Caco-2 (cell line): ENCODE data around the gene RING1. TPM values are rescaled to one million over a fixed set of nuclear protein-coding genes. Genes with fewer than 3 reads are reported as not detected.

Source experiments
- BruUV-seq: library from RNA; stranded (reverse); fragments of 400-500 nt; replicated peaks from 2 replicates; lab custom pipeline; 2021; lab: Mats Ljungman, UMichigan
- CTCF ChIA-PET: fragments of 300-600 bp; sonication (Branson Sonifier 250); formaldehyde crosslinking; loops from one replicate; lab custom pipeline; 2022; ENCODE audit warnings: antibody characterized with exemption; lab: Charles Lee
- POLR2A ChIA-PET: fragments of 300-600 bp; sonication (Branson Sonifier 250); formaldehyde crosslinking; loops from one replicate; lab custom pipeline; 2022; ENCODE audit warnings: antibody characterized with exemption; lab: Charles Lee
- DNase-seq, 2 experiments: peaks; one replicate each; pipeline versions ENCODE4 v3.0.0 to v3.0.0-alpha.2; 2020 to 2022
- H3K27me3 ChIP-seq: replicated peaks from 2 replicates; pipeline ENCODE4 v1.6.0; 2011; ENCODE audit warnings: low read length; ENCODE audit not compliant: control insufficient read depth, insufficient read depth
- H3K36me3 ChIP-seq: 2 replicates; pipeline ENCODE4 v1.5.1; 2011; ENCODE audit warnings: low read length; ENCODE audit not compliant: control insufficient read depth, insufficient read depth
- H3K4me1 ChIP-seq: fragments of 250-450 bp; sonication (Bioruptor Pico); 2 replicates; pipeline ENCODE4 v1.5.1; 2020; ENCODE audit warnings: mild to moderate bottlenecking
- H3K4me3 ChIP-seq: 2 replicates; pipeline ENCODE4 v1.5.1; 2011; ENCODE audit warnings: low read depth, mild to moderate bottlenecking, control low read depth, low read length
- H3K9me3 ChIP-seq: fragments of 250-450 bp; sonication (Bioruptor Pico); 2 replicates; pipeline ENCODE4 v1.5.1; 2020; ENCODE audit warnings: mild to moderate bottlenecking, moderate library complexity
- H3K27ac Mint-ChIP-seq: one replicate; pipeline ENCODE4 v1.8.0; 2022; ENCODE audit warnings: mixed read lengths; ENCODE audit not compliant: unreplicated experiment
- H3K27me3 Mint-ChIP-seq: one replicate; pipeline ENCODE4 v1.8.0; 2022; ENCODE audit warnings: mixed read lengths; ENCODE audit not compliant: insufficient read depth, unreplicated experiment
- H3K36me3 Mint-ChIP-seq: one replicate; pipeline ENCODE4 v1.8.0; 2022; ENCODE audit warnings: mild to moderate bottlenecking, mixed read lengths; ENCODE audit not compliant: insufficient read depth, unreplicated experiment
- H3K4me1 Mint-ChIP-seq: one replicate; pipeline ENCODE4 v1.8.0; 2022; ENCODE audit warnings: low read depth, mixed read lengths; ENCODE audit not compliant: unreplicated experiment
- H3K4me3 Mint-ChIP-seq: one replicate; pipeline ENCODE4 v1.8.0; 2022; ENCODE audit warnings: mild to moderate bottlenecking, moderate library complexity, mixed read lengths; ENCODE audit not compliant: unreplicated experiment
- H3K9me3 Mint-ChIP-seq: one replicate; pipeline ENCODE4 v1.8.0; 2022; ENCODE audit warnings: mixed read lengths; ENCODE audit not compliant: unreplicated experiment
- intact Hi-C: fragments of 100-400 bp; cut with micrococcal nuclease; formaldehyde crosslinking; loops from one replicate; pipeline ENCODE4 v1.10.0; 2022; ENCODE audit not compliant: unreplicated experiment
- total RNA-seq: library from RNA; stranded (reverse); gene quantifications from 2 replicates; pipeline ENCODE4 v1.2.3, GENCODE V29; 2022
- TF ChIP-seq, protein P1 (sequence below), 2 experiments: fragments of 200-600 bp in 1 of 2; IDR thresholded peaks; 1 replicate in 1 of 2; 2 replicates in 1 of 2; pipeline versions ENCODE4 v1.5.1 to v1.8.0; 2011 to 2022; ENCODE audit warnings: antibody characterized with exemption in 1 of 2, control low read depth in 1 of 2, inconsistent platforms in 1 of 2, low read depth in 1 of 2, low read length in 1 of 2, mild to moderate bottlenecking in 1 of 2, moderate library complexity in 1 of 2; ENCODE audit not compliant: insufficient read depth in 1 of 2, severe bottlenecking in 1 of 2, unreplicated experiment in 1 of 2

Gene RING1
- total RNA-seq, 1 experiment from 2014 or later = 32.0 TPM

DNA sequence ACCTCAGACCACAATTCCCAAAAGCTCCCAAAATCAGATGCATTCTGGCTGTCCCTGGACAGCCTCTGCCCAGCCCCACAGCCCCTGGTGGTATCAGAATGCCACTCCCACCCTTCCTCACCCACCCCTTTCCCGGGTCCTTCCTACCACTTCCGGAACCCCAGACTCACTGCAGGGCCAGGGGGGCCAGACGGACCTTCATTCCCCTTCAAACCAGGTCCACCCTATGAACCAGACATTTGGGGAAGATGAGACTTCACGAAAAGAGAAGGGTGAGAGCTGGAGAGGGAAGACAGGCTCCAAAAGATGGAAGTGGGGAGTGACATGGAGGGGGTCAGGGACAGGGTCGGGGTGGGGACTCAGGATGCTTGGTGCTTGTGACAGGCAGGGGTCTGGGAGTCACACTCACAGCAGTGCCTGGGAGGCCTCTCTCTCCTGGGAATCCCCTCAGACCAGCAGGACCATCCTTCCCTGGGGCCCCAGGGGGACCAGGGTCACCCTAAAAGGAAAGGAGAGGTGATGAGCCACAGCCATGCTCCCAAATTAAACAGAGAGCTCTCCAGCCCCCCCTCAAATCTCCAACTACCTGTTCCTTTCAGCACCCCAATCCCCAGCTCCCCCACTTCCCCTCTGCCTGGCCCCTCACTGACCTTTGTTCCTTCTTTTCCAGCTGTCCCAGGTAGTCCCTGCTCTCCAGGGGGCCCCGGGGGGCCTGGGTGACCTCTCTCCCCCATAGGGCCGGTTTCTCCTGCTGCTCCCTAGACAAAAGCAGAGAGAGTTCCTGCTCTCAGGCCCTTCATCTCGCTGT is 36.2 kb upstream of the RING1 start:
- CTCF ChIA-PET = interaction anchor here (0.5 to 1.5 kb wide), 11 partner anchors 8 to 239 kb away, joined by 3 to 6 read pairs (median 3); no protein-coding TSS in a partner anchor
- Mint-ChIP-seq H3K4me3 (no peak overlapping the region), H3K9me3 (no peaks in the 10 kb centered on the region), H3K36me3 (no peaks in the 10 kb centered on the region), H3K27me3 (peaks cover 17% of the 10 kb centered on the region), H3K4me1 (no peaks in the 10 kb centered on the region), H3K27ac (peak overlapping the region; percentile 30)
- POLR2A ChIA-PET = no interaction called here
- Histone ChIP-seq H3K4me1 (no peaks in the 10 kb centered on the region), H3K4me3 (no peak overlapping the region), H3K36me3 (no peaks in the 10 kb centered on the region), H3K9me3 (no peaks in the 10 kb centered on the region), H3K27me3 (no peaks in the 10 kb centered on the region)
- no TSS peak for BruUV-seq
- intact Hi-C loops = loop anchor here (1.0 kb wide), 1 partner anchor 157 kb away; no protein-coding TSS in a partner anchor
- TF ChIP-seq, protein P1, sequence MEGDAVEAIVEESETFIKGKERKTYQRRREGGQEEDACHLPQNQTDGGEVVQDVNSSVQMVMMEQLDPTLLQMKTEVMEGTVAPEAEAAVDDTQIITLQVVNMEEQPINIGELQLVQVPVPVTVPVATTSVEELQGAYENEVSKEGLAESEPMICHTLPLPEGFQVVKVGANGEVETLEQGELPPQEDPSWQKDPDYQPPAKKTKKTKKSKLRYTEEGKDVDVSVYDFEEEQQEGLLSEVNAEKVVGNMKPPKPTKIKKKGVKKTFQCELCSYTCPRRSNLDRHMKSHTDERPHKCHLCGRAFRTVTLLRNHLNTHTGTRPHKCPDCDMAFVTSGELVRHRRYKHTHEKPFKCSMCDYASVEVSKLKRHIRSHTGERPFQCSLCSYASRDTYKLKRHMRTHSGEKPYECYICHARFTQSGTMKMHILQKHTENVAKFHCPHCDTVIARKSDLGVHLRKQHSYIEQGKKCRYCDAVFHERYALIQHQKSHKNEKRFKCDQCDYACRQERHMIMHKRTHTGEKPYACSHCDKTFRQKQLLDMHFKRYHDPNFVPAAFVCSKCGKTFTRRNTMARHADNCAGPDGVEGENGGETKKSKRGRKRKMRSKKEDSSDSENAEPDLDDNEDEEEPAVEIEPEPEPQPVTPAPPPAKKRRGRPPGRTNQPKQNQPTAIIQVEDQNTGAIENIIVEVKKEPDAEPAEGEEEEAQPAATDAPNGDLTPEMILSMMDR (IDR thresholded peaks at IDR 0.05; ENCODE audit: insufficient read depth in 1 of 2, low read depth in 1 of 2, low read length in 1 of 2, severe bottlenecking in 1 of 2, unreplicated experiment in 1 of 2) = no peak
- DNase-seq = no peak

DNA sequence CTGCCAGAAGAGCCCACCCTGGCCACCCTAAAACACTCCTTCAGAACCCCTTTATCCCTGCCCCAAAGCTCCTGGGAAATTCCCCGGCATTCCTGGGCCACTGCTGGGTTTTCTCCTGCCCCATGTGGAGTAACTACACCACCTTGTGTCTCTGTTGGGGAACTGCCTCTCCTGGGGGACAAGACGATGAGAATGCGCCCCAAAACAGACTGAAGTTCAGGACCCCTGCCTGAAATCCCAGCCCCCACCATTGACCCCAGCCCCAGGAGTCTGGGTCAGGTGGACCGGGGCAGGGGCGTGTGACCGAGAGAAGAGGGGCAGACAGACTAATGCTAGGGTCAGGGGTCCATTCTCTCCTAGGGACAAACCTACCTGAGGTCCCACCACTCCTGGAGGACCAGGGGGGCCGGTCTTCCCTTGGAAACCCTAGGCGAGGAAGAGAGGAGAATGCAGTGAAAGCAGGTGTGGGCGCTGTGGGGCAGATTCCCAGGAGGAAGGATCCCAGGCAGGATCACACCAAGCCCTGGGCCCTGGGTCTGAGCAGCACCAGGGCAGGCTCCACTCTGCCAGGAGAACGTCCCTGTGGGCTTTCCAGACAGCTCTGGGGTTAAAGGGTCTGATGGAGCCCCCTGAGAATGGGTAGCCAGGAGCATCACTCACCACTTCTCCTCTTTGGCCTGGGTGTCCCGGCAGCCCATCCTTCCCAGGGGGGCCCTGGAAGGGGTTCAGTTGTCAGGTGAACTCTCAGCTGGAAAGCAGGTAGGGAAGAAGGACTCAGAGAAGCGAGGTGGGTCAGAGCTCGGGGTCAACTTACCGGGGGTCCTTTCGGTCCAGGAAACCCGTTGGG is 35.4 kb upstream of the RING1 start:
- no peaks in the 10 kb centered on the region for H3K4me1 Mint-ChIP-seq
- POLR2A ChIA-PET = interaction anchor here (0.5 kb wide), 1 partner anchor 129 kb away, joined by 13 read pairs; no protein-coding TSS in a partner anchor
- H3K9me3 Mint-ChIP-seq = no peaks in the 10 kb centered on the region
- no peaks in the 10 kb centered on the region for H3K36me3 Mint-ChIP-seq
- CTCF ChIA-PET = interaction anchor here (0.5 to 1.5 kb wide), 11 partner anchors 8 to 239 kb away, joined by 3 to 6 read pairs (median 3); no protein-coding TSS in a partner anchor
- peak overlapping the region; percentile 30 for H3K27ac Mint-ChIP-seq
- no peaks in the 10 kb centered on the region for H3K4me1 ChIP-seq
- no TSS peak for BruUV-seq
- H3K27me3 Mint-ChIP-seq = peaks cover 19% of the 10 kb centered on the region
- TF ChIP-seq, protein P1 (IDR thresholded peaks at IDR 0.05; ENCODE audit: insufficient read depth in 1 of 2, low read depth in 1 of 2, low read length in 1 of 2, severe bottlenecking in 1 of 2, unreplicated experiment in 1 of 2) = peak; percentile 63 to 76
- no peak overlapping the region for H3K4me3 ChIP-seq
- H3K27me3 ChIP-seq = no peaks in the 10 kb centered on the region
- no peaks in the 10 kb centered on the region for H3K9me3 ChIP-seq
- H3K36me3 ChIP-seq = no peaks in the 10 kb centered on the region
- DNase-seq = peak; percentile 27 to 46
- no peak overlapping the region for H3K4me3 Mint-ChIP-seq
- intact Hi-C loops = loop anchor here (1.0 kb wide), 1 partner anchor 158 kb away; no protein-coding TSS in a partner anchor
